ENCODE results near the gene GLI3.

GLI3 gene

GRCh38 chr7:42057331-42057730 lies 179.7 kb downstream of the GLI3 start:
- no peak for TF ChIP-seq CTCF (IDR thresholded peaks at IDR 0.05; ENCODE audit: borderline replicate concordance, insufficient read depth, low read depth, low read length)
- no peak overlapping the region for H3K4me3 ChIP-seq (ENCODE audit: low read depth, low read length)

GRCh38 chr7:42055171-42055570 lies 181.8 kb downstream of the GLI3 start:
- H3K4me3 ChIP-seq (ENCODE audit: low read depth, low read length) = no peak overlapping the region
- no peak for TF ChIP-seq CTCF (IDR thresholded peaks at IDR 0.05; ENCODE audit: borderline replicate concordance, insufficient read depth, low read depth, low read length)

GRCh38 chr7:42053834-42054233 lies 183.2 kb downstream of the GLI3 start:
- TF ChIP-seq CTCF (IDR thresholded peaks at IDR 0.05; ENCODE audit: borderline replicate concordance, insufficient read depth, low read depth, low read length) = no peak
- no peak overlapping the region for H3K4me3 ChIP-seq (ENCODE audit: low read depth, low read length)

- no peak overlapping the region for H3K4me3 ChIP-seq (ENCODE audit: low read depth, low read length)
- no peak for TF ChIP-seq CTCF (IDR thresholded peaks at IDR 0.05; ENCODE audit: borderline replicate concordance, insufficient read depth, low read depth, low read length)
Observed at GRCh38 chr7:42049761-42050160, 187.2 kb downstream of the GLI3 start.

GRCh38 chr7:42046483-42046882 lies 190.5 kb downstream of the GLI3 start:
- no peak overlapping the region for H3K4me3 ChIP-seq (ENCODE audit: low read depth, low read length)
- TF ChIP-seq CTCF (IDR thresholded peaks at IDR 0.05; ENCODE audit: borderline replicate concordance, insufficient read depth, low read depth, low read length) = no peak

- TF ChIP-seq CTCF (IDR thresholded peaks at IDR 0.05; ENCODE audit: borderline replicate concordance, insufficient read depth, low read depth, low read length) = no peak
Observed at GRCh38 chr7:42045961-42046360, 191.0 kb downstream of the GLI3 start.

GRCh38 chr7:42039921-42040320 lies 197.1 kb downstream of the GLI3 start:
- H3K4me3 ChIP-seq (ENCODE audit: low read depth, low read length) = no peak overlapping the region
- TF ChIP-seq CTCF (IDR thresholded peaks at IDR 0.05; ENCODE audit: borderline replicate concordance, insufficient read depth, low read depth, low read length) = no peak

More at GRCh38 chr7:42045961-42046360, 191.0 kb downstream of the GLI3 start:
- no peak overlapping the region for H3K4me3 ChIP-seq (ENCODE audit: low read depth, low read length)
